NCI-H146 (cell line): Measurements from ENCODE around the gene NKTR.
A peak's percentile ranks its signal among the peaks of the same experiment; 100 is the strongest.
"Not testable (repeated sequence)": the region's sequence is repeated elsewhere in the genome, so short reads cannot be mapped to it uniquely, and the experiment has no call there.

ENCODE experiments used
- DNase-seq: peaks from one replicate; lab custom pipeline; 2025; lab: John Stamatoyannopoulos, UW

The NKTR gene

DNA sequence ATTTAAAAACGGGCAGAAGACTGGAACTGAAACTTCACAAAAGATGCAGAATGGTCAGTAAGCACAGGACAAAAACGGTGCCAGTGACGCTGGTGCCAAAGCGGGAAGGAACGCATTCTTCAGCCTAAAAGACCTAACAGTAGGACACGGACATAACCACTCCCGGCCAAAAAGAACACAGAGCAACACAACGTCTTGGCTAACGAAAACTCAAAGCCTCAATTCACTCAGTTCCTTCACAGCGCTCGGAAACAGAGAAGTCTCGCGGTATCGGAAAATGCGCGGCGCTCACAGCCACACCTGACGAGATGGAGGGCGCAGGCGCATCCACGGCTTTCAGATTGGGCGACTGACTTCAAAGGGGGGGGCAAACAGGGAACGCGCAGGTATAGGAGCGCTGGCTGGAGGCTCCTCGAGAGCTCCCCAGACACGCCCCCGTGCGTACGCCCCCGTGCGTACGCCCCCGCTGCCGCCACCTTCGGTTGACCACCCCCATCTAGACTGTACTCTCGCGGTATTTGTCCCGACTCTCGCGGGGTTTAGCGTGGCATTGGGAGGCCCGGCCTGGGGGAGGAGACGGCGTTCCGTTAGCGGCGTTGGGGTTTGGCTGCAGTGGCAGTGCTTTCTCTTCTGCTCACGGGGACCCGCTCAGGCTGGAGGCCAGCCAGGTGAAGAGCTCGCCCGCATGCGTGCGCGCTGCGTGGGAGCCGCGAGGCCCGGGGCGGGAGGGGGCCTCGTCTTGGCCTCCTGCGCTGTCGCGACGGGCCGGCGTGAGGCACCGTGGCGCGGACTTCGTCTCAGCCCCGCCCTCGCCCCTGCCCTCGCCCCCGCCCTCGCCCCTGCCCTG, at the start of gene NKTR:
Gene NKTR (plus strand): TSS at position 576 of the 847 bp plus-strand sequence. CDS start 321 bp downstream, outside the sequence.
- peak; percentile 98 for DNase-seq

DNA sequence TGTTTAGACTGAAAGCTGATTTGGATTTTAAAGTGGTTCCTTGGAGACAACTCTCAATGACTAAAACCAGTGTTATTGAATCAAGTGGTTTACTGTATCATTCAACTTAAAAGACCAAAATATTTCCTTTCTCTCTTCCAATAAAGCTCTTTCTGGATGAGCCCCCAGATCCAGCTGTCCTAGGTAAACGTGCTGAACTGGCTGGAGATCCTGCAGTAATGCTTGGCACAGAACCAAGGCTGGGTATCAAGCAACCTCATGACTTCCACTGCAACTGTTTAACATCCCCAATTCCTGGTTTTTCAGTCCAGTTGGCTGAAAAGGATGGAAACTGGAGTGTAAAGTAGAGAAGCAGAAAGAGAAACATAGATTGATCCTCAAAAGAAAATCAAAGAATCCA, 47.7 kb upstream of the NKTR start:
- no peak for DNase-seq

DNA sequence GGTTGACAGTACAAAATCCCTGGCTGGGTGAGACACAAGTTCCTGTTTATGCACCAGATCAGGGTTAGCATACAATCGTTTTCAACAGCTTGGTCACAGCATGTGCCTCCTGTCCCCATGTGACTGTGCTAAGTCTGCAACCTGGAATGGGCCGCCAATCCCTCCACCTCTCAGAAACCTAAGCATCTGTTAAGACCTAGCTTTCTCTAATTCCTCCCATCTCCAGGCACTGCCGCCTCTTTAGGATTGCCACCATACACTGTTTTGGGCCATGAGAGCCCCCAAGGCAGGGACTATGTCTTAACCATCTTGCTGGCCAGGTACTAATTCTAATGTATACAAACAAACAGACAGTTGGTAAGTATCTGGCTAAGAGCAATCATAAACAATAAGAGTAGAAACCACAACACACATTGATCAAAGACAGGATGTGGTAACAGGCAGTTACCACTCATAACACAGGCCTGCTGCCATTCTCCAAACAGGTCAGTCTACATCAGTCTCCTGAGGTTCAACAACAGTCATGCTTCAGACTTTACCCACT, 44.3 kb upstream of the NKTR start:
- no peak for DNase-seq

DNA sequence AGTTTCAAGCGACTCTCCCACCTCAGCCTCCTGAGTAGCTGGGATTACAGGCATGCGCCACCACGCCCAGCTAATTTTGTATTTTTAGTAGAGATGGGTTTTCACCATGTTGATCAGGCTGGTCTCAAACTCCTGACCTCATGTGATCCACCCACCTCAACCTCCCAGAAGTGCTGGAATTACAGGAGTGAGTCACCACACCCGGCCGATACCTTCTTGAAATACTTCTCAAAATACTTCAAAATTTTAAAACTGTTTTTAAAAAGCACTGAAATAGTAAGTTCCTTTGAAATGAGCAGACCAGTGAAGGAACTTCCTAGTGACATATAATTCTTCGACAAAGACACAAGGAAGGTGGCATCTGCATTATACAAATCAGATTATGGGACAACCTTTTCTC, 43.7 kb upstream of the NKTR start:
- not testable (repeated sequence) for DNase-seq

DNA sequence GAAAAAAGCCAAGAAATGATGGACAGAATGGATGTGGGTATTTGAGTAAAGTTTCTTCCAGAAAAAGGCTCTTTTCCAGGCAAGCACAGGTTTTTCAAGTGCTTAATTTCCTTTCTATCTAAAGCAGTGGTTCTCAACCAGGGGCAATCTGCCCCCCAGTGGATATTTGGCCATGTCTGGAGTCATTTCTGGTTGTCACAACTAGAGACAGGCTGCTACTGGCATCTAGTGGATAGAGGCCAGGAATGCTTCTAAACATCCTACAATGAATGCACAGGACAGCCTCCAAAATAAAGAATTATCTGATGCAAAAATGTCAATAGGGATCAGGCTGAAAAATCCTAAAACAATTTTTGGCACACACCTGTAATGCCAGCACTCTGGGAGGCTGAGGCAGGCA, 42.6 kb upstream of the NKTR start:
- no peak for DNase-seq

DNA sequence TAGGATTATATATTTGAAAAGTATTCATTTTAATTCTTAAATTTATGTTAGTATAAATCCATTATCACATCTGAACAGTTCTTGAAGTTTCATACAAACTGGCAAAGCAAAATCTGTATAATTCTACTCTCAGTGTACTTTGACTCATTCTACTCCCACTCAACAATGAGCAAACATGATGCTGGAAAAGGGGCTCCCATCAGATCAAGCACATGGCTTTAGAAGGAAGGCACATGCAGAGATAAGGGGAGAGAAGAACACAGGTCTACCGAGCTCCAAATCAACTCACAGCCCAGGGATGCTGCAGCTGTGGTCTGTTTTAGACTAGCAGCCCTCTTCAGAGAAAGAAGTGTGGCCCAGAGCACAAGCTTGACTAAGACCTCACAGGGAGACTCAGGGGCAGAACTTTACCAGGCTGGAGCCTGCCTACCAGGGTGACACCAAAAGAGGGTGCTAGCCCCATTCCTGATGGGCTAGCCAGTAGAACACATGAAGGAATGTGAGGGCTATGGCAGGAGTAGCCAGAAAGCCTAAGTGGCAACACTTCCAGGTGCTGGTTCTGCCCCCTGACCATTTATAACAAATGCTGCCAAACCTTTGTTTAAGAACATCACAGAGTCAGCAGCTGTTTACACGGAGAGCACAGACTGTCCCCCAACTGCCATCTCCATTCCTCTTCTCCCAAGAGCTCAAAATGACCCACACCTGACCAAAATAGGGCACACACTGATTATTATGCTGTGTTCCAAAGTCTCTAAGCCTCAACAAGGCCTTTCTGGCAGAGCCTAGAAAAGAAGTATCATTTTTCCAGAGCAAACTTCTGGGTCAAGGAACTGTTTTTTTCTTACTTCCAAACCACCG, 38.2 kb upstream of the NKTR start:
- DNase-seq: no peak

DNA sequence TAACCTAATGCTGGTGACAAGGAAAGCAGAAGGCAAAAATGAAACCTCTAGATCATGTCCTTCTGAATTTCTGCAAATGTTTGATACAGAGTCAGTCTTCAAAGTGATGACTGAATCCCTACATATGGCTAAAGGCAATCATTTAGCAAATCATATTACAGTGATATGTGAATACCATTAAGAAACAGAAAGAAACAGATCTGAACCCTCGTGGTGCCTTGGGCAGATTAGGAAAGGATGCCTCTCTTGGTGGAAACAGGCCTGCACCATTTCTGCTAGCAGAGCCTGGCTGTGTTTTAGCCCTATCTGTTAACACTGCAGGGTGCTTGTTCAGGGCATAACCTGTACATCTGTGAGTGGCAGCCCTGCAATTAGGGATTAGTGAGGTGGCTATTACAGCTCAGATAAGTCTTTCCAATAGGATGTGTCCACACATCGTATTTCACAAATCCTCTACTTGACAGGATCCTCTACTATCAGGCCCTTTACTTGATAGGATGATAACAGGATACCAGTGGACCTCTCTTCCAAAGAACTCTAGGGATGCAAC, 30.8 kb upstream of the NKTR start:
- DNase-seq: no peak

DNA sequence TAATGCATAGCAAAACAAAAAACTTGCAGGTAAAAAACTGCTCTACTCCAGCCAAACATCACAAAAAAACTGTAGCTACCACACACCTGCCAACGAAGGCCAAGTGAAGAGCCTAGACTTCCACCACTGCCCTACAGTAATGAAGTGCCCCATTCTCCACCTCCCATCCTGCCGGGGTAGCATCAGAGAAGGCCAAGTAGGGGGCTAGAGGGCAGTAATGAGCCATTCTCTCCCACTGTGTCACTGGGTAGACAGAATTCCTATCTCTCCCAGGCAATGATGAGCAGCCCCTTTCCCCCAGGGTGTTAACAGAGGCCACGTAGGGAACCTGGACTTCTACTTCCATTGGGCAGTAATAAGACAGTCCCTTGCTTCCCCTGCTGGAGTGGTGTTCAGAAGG, 28.2 kb upstream of the NKTR start:
- DNase-seq: peak; percentile 3

DNA sequence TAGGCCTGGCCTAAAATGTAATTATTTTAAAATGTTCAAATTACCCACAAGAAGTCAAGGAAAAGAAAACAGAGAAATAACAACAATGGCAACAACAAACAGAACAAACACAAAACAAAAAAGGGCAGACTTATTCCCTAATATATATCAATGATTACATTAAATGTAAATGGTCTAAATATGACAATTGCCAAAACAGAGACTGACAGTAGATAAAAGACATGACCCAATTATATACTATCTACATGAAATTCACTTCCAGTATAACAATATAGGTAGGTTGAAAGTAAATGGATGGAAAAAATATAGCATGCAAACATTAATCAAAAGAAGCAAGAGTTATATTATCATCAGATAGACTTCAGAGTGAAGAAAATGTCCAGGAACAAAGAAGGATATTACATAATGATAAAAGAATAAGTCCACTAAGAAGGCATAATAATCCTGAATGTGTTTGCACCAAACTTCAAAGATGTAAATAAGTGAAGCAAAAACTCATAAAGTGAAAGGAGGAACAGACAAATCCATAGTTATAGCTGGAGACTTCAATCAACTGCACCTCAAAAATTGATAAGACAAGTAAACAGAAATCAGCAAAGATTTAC, 25.2 kb upstream of the NKTR start:
- DNase-seq: no peak

DNA sequence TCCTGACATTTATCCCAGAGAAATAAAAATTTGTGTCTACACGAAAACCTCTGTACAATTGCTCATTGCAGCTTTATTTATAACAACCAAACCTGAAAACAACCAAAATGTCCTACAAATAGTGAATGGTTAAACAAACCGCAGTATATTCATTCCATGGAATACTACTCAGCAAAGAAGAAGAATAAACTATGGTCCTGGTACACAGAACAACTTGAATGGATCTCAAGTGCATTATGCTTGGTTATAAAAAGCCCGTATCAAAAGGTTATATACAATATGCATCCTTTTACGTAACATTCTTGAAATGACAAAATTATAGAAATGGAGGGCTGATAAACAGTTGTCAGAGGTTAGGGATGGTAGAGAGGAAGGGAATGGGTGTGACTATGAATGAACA, 22.4 kb upstream of the NKTR start:
- DNase-seq: no peak

DNA sequence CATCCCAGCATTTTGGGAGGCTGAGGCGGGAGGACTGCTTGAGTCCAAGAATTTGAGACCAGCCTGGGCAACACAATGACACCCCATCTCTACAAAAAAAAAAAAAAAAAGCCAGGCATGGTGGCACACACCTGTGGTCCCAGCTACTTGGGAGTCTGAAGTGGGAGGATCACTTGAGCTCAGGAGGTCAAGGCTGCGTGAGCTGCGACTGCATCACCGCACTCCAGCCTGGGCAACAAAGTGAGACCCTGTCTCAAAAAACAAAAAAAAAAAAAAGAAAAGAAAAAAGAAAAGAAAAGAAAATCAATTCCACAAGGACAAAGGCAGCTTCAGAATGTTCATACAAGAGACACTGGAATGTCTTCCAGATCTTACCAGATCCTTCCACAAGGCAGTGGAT, 21.1 kb upstream of the NKTR start:
- not testable (repeated sequence) for DNase-seq

DNA sequence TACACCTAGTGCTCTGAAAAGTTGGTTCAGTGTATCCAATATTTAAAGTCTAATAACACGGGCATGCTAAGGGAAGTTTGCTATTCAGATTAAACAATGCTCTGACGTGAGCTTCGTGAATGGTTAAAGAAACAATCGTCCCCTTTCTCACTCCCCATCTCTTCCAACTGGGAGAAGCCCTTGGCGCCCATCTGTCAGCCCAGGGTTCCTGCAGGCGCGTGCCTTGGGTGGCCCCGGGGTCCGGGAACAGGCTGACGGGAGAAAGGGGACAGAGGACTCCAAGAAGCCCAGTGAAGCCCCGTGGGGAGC, 19.1 kb upstream of the NKTR start:
- DNase-seq: no peak

DNA sequence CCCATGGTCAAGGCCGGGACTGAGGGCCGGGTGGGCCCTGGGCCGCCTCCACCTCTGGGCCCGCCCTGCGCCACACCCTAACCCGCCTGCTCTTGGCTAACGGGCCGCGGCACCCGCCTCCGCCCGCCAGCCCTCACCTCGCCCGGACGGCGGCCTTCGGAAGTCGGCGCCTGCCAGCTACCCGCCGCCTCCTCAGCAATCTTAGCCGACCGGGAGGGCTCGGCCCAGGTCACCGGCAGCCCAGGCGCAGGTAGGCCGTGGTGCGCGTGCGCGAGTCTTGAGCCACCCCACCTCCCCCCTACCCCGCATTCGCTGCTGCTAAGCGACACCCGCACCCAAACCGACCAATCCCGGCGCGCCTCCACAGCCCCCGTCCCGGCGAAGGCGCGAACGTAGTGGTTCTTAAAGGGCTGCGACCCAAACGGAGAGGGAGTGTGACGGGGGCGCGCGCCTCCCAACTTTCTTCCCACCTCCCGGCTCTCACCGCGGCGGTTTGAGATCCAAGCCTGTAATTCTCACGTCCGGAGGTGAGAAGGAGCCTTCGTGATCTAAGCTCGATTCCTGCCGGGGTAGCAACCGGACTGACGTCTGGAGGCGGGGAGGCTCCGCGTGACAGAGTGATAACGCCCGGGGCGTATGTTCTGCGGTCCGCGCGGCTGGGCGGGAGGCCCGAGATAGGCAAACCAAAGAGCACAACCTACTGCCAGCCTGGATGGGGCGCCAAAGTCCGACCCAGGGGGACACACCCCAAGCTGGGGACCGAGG, 18.6 kb upstream of the NKTR start, which contains the start of gene SEC22C:
Gene SEC22C (minus strand): TSS at position 259 of the 765 bp plus-strand sequence. CDS start 12,921 bp downstream, outside the sequence.
- peak; percentile 95 for DNase-seq

DNA sequence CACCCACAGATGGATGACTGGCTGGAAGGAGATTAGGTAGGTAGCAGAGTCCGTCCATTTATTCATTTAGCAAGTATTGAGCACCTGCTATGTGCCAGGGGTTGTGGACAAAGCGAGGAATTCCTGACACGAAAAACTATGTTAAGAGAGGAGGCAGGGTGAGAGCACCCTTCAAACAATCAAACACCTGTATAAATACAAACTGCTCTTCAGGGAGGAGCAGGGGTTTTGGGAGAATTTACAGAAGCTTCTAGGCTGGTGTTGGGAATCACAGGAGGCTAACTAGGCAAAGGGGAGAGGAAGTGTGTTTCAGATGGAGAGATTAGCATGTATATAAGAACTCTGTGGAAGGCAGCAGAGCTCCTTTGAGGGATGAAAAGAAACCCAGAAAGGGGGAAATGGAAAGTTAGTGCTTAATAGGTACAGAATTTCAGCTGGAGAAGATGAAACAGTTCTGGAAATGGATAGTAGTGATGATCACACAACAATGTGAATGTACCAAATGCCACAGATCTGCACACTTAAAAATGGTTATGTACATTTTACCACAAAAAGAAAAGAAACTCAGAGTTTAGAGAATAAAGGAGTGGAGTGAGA, 17.9 kb upstream of the NKTR start:
- DNase-seq: peak; percentile 49

DNA sequence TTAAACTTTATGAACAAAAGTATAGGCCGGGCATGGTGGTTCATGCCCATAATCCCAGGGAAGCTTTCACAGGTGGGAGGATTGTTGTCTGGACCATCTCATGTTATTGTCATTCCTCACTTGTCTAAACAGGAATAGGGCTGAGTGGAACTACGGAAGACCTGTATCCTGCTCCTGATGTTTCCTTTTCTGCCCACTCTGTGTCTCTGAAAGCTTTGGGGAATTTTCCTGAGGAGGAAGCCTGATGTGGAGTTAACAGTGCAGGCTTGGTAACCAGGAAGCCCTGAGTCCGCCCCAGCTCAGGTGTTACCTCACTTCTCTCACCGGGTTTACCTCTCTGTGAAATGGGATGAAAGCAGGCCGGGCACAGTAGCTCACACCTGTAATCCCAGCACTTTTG, 11.9 kb upstream of the NKTR start:
- DNase-seq: no peak

DNA sequence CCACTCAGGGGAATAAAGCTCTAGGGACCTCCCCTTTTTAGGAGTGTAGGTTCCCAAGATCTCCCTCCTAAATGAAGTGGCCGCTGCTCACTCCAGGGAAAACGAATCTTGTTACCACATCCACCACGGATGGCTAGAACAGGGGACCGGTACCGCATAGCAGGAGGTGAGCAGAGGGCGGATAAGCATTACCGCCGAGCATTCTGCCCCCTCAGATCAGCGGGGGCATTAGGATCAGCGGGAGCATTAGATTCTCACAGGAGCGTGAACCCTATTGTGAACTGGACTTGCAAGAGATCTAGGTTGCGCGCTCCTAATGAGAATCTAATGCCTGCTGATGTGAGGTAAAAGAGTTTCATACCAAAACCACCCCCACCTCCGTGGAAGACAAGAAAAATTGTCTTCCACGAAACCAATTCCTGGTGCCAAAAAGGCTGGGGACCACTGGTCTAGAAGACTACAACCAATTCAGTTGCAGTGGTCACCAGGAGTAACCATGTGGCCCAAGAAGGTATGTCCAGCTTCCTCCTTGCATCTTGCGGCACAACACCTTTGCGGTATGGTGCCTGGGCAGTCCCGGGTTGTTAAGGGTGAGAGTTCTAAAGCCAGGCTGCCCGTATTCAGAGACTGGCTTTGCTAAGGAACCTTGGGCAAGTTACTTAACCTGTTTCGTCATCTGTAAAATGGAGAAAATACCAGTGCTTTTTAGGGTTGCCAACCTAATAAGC, 10.9 kb upstream of the NKTR start:
- DNase-seq: no peak

DNA sequence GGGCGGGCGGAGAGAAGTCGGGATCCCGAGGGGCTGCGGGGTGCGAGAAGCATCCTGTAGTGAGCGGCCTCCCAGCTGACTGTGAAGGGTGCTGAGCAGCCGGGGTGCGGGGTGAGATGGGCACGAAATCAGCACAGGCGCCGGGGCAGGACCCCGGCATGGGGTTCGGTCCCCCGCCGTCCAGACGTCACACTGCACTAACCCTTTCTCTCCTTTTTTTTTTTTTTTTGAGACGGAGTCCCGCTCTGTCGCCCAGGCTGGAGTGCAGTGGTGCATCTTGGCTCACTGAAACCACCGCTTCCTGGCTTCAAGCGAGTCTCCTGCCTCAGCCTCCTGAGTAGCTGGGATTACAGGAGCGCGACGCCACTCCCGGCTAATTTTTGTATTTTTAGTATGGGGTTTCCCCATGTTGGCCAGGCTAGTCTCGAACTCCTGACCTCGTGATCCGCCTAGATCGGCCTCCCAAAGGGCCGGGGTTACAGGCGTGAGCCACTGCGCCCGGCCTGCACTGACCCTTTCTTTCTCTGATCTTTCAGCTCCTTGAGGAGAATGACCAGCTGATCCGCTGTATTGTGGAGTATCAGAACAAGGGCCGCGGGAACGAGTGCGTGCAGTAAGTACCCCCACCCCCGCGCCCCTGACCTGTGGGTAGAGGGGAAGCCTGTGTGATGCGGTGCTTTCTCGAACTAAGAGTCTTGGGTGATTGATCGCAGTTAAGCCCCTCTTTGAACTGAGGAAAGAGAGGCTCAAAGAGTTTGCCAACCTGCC, 9.3 kb upstream of the NKTR start:
- DNase-seq: no peak

DNA sequence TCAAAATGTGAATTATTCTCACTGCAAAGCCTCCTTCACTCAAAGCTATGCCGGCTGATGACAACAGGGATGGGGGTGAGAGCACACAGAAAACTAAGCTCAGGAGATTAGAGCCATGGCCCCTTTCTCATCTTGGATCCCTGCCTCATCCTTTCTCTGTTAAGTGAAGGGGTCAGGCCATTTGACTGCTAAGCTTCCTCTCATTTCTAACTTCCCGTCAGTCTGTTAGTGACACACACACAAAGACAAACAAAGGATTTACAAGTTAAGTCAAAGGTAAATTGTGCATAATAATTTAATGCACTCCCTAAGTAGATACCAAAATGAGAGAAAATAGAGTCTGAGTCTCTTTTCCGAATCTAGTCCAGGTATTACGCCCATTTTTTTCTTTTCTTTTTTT, 8.7 kb upstream of the NKTR start:
- DNase-seq: no peak

DNA sequence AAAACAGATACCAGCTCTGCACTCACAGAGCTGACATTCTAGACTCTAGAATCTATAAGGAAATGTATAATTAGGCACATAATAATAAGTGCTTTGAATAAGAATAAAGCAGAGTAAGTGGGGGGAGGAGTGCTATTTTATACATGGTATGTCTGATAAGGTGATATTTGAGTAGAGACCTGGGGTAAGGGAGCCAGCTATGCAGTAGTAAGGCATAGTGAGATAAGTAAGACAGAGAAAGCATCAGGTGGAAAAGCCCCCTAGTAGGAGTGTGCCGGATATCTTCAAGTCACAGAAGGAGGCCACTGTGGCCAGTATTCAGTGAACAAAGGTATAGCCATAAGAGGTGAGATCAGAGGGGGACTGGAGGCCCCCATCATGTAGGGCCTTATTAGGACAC, 6.9 kb upstream of the NKTR start:
- DNase-seq: no peak

DNA sequence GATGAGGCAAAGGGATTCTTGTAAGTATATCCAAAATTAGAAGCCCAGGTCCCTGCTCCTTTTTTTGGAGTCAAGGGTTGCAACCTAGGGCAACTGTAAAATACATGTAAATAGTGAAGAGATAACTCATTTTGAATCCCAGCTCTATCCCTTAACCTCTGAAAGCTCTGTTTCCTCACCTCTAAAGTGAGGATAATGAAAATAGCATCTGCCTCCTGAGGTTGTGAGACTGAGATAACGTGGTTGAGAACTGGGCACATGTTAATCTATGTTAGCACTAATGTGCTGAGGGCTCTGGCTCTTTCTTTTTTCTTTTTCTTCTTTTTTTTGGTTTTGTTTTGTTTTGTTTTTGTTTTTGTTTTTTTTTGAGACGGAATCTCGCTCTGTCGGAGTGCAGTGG, 4.8 kb upstream of the NKTR start:
- no peak for DNase-seq
